ENCODE measurements around the gene HABP4.

HABP4 gene

DNA sequence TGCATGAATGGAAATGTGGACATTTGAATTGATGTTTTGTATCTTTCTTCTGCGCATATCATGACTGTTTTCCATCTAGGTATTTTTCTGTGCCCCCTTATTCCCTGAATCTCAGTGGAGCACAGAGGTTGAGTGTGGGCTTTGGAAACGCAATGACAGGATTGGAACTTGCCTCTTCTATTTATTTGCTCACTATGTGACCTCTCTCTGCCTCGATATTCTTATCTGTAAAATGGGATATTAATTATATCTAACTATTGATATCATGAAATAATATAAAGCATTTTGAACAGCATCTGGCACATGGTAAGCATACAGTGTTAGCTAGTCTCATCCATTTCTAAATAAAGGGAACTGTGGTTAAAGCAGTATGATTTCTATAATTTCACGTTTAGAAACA lies 26.0 kb downstream of the HABP4 start:
- no peak for DNase-seq (ENCODE audit: low read depth in 1 of 2, low spot score in 1 of 2)

DNA sequence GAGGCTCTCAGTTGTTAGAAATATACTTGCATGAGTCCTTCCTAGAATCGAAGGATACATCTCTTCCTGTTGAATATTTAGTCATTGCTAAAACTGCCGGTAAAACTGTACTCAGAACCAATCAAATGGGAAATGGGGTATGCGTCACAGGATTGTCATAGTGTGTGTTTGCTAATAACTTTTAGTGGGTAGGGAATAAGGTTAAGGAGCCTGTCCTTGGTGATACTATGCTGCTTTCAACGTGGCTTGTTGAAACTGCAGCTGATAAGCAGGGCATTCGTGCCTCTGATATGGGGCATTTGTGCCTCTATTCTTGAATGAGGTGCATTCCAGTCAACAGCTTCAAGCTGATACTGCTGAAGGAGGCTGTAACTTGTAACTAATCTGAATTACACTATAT lies 26.6 kb downstream of the HABP4 start:
- DNase-seq (ENCODE audit: low read depth in 1 of 2, low spot score in 1 of 2), result no peak

DNA sequence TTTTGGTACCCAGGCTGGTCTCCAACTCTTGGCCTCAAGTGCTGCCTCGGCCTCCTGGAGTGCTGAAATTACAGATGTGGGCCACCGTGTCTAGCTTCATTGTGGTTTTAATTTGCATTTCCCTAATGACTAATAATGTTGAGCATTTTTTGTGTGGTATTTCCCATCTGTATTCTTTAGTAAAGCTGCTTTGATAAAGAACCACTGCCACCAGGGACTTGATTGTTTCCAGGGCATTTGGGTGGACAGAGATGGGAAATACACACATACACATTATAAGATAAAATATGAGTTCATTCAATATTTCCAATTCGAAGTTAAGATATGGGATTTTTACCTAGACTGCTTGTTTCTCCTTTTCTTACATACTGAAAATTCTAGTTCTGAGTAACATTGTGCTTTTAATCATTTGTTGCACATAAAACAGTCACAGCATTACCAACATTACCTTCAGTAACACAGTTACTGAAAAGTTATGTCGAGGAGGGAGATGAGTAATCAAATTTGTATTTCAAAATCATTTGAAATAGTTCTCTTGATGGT lies 28.9 kb downstream of the HABP4 start:
- DNase-seq (ENCODE audit: low read depth in 1 of 2, low spot score in 1 of 2), result no peak

DNA sequence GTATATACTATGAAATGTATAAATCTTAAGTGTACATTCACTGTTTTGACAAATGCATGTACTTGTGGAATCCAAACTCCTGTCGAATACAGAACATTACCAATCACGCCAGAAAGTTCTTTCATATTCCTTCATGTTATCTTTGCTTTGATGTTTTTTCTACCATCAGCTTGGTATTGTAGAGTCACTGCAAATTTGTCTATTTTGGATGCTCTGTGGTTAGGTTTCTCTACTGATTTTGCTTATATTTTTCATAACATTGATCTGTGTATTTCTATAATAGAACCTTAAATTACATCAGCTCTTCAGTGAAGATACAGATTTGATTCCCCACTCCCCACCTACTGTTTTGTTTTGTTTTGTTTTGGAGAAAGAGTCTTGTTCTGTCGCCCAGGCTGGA lies 30.8 kb downstream of the HABP4 start:
- DNase-seq (ENCODE audit: low read depth in 1 of 2, low spot score in 1 of 2), result no peak

DNA sequence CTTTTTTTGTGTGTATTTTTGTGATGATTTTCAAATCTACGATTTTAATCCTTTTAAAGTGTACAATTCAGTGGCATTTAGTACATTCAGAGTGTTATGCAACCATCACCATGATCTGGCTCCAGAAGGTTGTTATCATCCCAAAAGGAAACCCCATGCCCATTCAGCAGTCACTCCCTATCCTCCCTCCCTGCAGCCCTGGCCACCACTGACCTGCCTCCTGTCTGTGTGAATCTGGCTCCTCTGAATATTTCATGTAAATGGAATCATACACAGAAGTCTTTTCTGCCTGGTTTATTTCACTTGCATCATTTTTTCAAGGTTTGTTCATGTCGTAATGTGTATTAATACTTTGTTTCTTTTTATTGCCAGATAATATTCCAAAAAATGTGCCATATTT lies 32.5 kb downstream of the HABP4 start:
- DNase-seq (ENCODE audit: low read depth in 1 of 2, low spot score in 1 of 2), result no peak

DNA sequence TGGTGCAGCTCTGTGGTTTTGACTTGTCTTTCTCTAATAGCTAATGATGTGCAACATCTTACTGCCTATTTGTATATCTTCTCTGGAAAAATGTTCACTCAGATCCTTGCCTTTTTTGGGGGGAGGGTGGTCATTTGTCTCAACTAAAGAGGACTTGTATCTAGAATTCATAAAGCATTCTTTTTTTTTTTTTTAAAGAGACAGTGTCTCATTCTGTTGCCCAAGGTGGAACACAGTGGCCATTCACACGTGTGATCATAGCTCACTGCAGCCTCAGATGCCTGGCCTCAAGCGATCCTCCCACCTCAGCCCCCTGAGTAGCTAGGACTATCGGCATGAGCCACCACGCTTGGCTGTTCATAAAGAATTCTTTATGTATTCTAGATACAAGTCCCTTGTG lies 33.2 kb downstream of the HABP4 start:
- no peak for DNase-seq (ENCODE audit: low read depth in 1 of 2, low spot score in 1 of 2)

DNA sequence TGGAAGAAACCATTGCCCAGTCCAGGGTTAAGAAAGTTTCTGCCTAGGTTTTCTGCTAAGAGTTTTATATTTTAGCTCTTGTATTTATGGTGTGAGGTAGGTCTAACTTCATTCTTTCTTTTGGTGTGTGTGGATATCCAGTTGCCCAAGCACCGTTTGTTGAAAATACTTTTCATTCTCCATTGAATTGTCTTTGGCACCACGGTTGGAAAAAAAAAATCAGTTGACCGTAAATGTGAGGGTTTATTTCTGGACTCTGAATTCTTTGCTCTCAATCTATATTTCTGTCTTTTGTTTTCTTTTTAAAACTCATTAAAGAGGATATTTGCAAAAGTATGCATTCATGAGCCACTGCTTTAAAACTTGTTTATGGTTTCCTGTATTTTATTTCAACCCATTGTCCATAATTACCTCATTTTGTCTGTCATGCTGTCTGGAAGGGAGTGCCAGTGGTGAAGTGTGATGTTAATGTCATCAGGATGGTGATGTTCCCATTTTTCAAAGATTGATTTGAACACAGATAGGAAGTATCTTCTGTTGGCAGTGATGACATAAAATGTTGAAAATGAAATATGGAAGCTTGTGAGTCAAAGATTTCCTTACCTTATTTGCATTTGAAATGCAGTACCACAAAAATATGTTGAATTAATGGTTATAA lies 33.9 kb downstream of the HABP4 start:
- no peak for DNase-seq (ENCODE audit: low read depth in 1 of 2, low spot score in 1 of 2)

DNA sequence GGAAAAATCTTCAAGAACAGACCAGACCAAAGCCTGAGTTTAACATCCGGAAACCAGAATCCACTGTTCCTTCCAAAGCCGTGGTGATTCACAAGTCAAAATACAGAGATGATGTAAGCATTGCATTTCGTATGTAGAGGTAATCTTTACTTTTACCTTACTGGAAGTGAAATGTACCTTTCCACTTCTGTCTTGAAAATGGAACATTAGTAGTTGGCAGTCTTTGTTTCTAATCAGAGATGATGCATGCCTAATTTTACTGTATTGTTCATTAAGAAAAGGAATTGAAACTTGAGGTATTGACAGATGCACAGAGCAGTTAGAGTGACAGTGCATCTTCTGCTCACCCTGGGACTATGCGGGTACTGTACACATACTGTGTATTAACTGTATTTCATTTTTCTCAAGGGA lies 34.6 kb downstream of the HABP4 start:
- DNase-seq (ENCODE audit: low read depth in 1 of 2, low spot score in 1 of 2), result no peak

DNA sequence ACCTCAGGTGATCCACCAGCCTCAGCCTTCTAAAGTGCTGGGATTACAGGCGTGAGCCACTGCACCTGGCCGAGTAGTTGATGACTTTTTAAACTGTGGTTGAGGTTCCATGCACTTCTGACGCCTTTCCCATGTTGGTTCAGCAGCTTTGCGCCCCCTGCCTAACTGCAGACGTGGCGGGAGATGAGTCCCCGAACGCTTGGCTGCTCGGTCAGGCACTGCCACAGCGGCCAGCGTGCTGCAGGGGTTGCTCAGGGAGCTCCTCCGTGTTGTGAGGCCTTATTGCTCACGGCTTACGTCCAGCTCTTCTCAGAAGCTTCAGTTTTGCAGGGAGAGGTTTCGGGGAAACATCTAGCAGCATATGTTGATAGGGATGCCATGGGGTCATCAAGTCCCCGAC lies 35.3 kb downstream of the HABP4 start:
- no peak for DNase-seq (ENCODE audit: low read depth in 1 of 2, low spot score in 1 of 2)

DNA sequence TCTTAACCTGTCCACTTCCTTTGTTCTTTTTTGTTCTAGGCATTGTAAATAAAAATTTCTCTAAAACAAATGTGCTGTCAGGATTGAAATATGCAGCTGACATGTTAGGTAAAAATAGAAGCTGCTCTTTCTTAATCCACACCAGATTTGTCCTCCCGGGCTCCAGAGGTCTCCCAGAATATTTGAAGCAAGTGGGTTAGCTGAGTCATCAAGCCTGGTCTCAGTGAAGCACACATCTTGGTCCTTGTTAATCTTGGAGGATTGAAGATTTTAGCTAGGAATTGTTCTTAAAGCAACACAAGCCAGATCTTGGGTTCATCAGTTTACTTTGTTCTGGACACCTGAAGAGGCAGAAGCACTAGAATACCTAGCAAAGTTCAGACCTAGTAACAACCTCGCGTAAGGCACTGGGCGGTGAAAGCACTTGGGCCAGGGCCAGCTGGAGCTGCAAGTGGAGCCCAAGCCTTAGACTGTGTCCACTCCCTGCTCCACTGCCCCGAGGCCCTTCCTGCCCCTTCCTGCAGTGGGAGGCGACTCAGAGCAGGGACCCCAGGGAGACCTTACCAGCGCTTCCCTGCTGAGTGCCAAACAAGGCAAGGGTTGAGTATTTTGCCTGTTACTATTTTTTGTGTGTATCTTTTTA lies 36.5 kb downstream of the HABP4 start:
- no peak for DNase-seq (ENCODE audit: low read depth in 1 of 2, low spot score in 1 of 2)

DNA sequence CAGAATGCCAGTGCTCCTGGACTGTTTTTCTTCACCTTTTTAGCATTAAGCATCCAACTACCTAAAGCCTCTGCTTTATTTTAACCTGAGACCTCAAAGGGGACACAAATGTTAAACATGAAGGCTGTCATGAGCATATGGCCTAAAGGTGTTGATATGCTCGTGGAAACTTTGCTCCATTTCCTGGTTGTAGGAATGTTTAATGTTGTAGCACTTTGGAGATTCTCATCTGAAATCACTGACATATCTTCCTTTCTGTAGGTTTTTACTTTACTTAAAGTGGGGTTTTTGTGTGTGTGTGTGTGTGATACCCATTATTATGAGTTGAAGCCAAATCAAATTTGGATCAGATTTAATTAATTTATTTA lies 37.0 kb downstream of the HABP4 start:
- DNase-seq (ENCODE audit: low read depth in 1 of 2, low spot score in 1 of 2), result no peak

DNA sequence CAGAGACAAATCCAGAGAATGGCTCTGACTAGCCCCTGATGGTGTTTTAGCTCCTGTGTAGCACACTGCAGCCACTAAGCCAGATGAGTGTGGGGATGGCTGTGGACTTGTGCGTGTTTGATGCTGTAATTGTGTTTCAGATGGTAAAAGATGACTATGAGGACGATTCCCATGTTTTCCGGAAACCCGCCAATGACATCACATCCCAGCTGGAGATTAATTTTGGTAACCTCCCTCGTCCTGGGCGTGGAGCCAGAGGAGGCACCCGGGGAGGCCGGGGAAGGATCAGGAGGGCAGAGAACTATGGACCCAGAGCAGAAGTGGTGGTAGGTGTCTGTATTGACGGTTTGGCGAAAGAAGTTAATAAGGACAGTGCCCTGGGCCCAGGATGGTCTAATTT lies 38.0 kb downstream of the HABP4 start:
- DNase-seq (ENCODE audit: low read depth in 1 of 2, low spot score in 1 of 2), result no peak

DNA sequence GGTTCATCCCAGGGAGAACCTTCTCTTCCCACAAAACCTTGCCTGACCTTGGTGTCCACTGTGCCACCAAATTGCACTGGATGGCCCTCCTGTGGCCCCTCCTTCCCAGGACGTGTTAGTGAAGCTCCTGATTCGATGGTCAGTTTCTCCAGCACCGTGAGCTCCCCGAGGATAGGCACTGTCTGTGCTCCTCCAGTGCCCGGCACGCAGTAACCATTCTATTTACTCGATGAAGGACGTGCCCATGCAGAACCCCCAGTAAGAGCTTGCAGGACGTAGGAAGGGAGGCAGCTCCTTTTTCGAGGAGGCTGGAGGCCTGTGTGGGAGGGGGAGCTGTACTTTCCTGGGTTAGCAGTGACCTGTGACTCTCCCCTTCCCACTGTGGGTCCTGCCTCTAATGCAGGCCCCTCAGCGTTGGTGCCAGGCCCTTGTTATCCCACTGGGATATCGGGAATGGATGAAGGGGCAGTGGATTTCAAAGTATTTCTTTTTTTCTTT lies 39.6 kb downstream of the HABP4 start:
- DNase-seq (ENCODE audit: low read depth in 1 of 2, low spot score in 1 of 2), result no peak

DNA sequence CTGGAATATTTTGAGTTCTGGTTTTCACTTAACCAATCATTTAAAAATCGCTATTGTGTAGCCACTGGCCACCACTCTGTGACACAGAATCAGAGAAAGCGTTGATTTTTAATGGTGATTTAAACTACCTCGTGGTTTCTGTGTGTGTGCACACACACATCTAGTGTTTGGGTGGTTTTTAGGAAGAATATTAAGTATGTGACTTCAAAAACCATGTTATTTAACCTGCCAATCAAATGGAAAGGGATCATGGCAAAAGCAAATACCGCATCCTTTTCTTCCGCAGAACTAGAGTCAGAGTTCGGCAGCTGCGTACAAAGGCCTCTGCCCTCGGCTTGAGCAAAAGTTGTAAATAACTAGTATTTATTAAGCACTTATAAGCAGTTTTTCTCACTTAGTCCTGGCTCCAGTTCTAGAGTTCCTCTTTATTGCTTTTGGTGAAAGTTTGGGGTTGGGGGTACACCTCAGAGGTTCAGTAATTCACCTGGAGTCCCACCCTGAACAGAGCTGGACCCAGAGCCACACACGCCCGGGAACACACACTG lies 40.6 kb downstream of the HABP4 start:
- DNase-seq (ENCODE audit: low read depth in 1 of 2, low spot score in 1 of 2), result no peak

DNA sequence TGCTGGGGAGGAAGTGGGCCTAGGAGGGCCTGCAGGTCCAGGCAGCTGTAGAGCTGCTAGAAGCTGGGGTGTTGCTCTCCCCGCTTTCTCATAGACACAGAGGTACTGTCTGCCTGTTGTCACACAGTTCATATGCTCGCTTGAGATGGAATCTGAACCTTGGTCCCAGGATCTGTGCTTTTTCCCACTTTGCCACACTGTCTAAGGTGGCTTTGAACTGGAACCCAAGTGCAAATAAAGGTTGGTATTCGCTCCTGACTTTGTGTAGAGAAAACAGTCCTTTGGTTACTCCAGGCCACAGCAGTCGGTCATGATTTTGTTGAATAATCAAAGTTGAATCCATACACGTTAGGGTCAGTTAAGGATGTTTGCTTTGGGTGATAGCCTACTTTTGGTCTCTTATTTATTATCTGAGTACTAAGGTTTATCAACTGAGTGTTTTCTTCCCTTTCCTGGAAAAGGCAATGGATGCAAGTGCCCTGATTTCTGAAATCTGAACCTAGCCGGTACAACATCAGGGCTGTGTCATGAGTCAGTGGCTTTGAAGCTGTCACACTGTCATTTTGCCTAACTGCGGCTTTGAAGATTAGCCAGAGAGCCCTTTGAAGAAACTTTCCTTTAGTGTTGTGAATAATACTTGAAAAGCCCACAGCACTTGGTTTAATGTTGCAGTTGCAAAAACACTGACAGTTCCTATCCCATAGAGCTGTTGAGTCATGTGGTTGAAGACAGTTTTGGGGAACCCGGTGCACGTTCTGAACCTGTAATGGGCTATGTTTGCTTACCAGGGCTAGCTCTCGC lies 41.3 kb downstream of the HABP4 start:
- no peak for DNase-seq (ENCODE audit: low read depth in 1 of 2, low spot score in 1 of 2)

DNA sequence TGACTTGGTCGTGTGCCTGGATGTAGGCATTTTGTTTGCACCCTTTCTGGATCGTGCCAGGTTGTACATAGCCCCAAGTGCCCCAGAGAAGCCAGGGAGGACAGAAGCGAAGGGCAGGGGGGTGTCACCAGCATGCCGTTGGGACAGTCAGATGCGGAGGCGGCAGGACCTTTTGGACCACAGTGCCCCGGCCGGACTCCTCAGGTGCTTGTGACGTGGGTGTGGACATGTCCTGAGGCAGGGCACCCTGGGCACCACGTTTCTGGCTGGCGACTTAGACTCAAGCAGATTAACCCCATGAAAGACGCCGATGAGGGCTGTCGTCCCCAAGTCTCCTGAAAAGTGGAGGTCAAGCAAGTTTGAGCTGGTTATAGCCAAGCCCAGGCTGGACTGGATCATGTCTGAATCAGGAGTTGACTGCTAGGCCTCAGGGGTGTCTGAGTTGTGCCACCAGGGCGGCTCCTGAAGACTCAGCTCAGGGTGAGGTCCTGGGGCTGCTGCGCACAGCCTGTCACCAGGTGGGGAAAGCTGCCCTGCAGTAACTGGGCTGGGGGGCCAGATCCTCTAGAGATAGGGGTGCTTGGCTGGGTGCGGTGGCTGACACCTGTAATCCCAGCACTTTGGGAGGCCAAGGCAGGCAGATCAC lies 42.0 kb downstream of the HABP4 start:
- DNase-seq (ENCODE audit: low read depth in 1 of 2, low spot score in 1 of 2), result no peak

DNA sequence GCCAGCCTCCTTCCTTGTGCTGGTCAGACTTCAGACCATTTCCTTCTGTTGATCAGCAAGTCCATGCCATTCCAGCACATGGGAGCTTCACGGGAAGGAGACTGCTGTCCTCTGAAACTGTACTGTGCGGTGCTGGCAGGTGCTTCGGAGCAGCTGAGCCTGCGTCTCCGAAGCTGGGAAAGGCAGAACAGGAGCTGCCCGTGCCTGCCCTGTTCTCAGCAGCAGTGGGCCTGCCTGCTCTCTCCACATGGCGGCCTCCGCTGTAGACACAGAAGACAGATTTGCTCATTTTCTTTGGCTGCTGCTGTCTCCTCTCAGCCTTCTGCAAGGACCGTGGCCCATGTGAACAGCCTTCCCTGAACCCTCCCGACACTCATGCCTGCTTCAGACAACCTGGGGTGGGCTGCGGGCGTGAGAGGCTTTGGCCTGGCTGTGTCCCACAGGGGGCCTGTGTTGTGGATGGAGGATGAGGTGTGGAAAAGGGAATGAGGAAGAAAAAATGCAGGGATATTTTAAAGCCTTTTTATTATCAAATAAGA lies 43.1 kb downstream of the HABP4 start:
- no peak for DNase-seq (ENCODE audit: low read depth in 1 of 2, low spot score in 1 of 2)

DNA sequence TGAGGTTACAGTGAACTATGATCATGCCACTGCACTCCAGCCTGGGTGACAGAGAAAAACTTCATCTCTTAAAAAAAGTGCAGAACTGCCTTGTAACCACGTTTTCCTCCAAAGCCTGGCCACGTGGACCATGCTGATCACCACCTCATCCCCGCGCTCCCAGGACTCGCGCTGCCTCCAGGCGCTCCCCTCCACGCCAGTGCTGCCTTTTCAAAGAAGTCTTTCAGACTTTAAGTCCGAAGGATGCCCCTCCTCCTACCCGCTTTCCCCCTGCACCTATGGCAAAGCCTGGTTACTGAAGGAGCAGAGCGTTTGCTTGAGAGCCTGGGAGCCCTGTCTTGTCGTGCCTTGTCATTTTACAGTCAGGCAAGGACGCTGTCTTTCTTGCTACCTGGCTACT lies 43.8 kb downstream of the HABP4 start:
- DNase-seq (ENCODE audit: low read depth in 1 of 2, low spot score in 1 of 2), result no peak

DNA sequence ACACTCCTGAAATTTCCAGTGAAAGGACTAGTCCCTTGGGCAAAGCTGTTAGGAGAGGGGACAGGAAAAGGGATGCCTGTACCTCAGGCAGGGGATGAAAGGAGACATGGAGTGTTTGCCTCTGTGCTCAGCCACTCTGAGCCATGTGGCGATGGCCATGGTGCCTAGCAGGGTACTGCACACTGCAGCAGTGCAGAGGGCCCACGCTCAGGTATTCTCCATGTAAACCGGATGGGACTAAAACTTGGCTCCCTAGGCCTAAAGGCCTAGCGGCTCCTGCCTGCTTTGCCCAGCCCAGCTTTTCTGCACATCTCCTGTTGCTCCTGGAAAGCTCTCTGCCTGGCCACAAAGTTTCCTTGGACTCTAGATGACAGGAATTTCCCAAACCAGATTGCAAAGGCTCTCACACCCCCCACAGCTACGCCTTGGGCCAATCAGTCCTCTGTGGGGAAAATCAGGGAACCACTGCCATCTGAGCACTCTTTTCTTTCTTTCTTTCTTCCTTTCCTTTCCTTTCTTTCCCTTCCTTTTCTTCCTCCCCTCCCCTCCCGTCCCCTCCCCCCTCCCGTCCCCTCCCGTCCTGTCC lies 44.3 kb downstream of the HABP4 start:
- no peak for DNase-seq (ENCODE audit: low read depth in 1 of 2, low spot score in 1 of 2)

DNA sequence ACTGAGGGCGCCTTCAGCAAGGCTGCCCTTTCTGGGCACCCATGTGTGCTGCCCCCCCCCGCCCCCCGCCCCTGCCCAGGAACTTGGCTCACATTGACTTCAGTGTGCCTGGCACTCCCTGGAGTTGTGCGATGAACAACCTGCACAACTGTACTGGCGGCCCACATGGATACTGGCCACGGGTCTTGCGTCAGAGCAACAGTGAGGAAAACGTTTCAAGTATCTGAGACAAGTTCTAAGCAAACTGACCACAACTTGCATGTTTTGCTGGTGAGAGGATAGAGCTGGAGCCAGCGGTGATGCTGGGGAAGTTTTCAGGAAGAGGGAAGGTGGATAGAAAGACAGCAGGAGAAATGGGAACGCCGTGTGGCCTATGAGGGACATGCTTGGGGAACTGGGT lies 45.4 kb downstream of the HABP4 start:
- DNase-seq (ENCODE audit: low read depth in 1 of 2, low spot score in 1 of 2), result no peak

Measured in stimulated activated CD4-positive, alpha-beta T cell treated with anti-CD3 and anti-CD28 coated beads, Interleukin-15, amount 100 ng/mL, for 1 hour (primary cell).